IMR-90 (cell line): ENCODE data around the gene IRF2BP2. TPM values are rescaled to one million over a fixed set of nuclear protein-coding genes. Genes with fewer than 3 reads are reported as not detected.
A peak's percentile ranks its signal among the peaks of the same experiment; 100 is the strongest.

Source experiments
- ATAC-seq: fragments of 200-7000 bp; cut with Tn5 transposase; 2 replicates; pipeline ENCODE4 v1.9.1; 2020; ENCODE audit warnings: low read depth, mild to moderate bottlenecking, moderate library complexity
- BruUV-seq: library from RNA; stranded (reverse); fragments of 400-500 nt; replicated peaks from 2 replicates; lab custom pipeline; 2021; lab: Mats Ljungman, UMichigan
- CTCF ChIA-PET: fragments of 300-600 bp; formaldehyde crosslinking; extraction: SDS; loops from one replicate; lab custom pipeline; 2021; ENCODE audit warnings: antibody characterized with exemption; lab: Yijun Ruan, JAX
- POLR2A ChIA-PET: fragments of 300-600 bp; sonication (Branson Sonifier 250); formaldehyde crosslinking; loops from one replicate; lab custom pipeline; 2022; ENCODE audit warnings: antibody characterized with exemption; ENCODE audit not compliant: unreplicated experiment; lab: Charles Lee
- DNase-seq: peaks from one replicate; pipeline ENCODE4 v3.0.0; 2013
- H2AFZ ChIP-seq: replicated peaks from 2 replicates; pipeline ENCODE3; 2013; ENCODE audit warnings: low read length, mild to moderate bottlenecking; ENCODE audit not compliant: poor library complexity
- H2AK5ac ChIP-seq: 2 replicates; pipeline ENCODE4 v1.6.1; 2013; ENCODE audit warnings: low read depth, low read length, inconsistent platforms
- H2AK9ac ChIP-seq: replicated peaks from 2 replicates; pipeline ENCODE3; 2013; ENCODE audit warnings: mild to moderate bottlenecking, low read depth, low read length, moderate library complexity; ENCODE audit not compliant: poor library complexity
- H2BK120ac ChIP-seq: 2 replicates; pipeline ENCODE4 v1.6.1; 2013; ENCODE audit warnings: low read depth, low read length, inconsistent platforms
- H2BK15ac ChIP-seq: 3 replicates; pipeline ENCODE4 v1.6.1; 2013; ENCODE audit warnings: low read depth, low read length, inconsistent platforms
- H2BK20ac ChIP-seq: 2 replicates; pipeline ENCODE4 v1.6.1; 2013; ENCODE audit warnings: low read depth, mild to moderate bottlenecking, inconsistent platforms, low read length, moderate library complexity
- H2BK5ac ChIP-seq: 2 replicates; pipeline ENCODE4 v1.6.1; 2013; ENCODE audit warnings: mild to moderate bottlenecking, low read depth, low read length, inconsistent platforms; ENCODE audit not compliant: poor library complexity, severe bottlenecking
- H3K14ac ChIP-seq: replicated peaks from 2 replicates; pipeline ENCODE4 v1.6.1; 2013; ENCODE audit warnings: low read depth, low read length, inconsistent platforms
- H3K18ac ChIP-seq: 2 replicates; pipeline ENCODE4 v1.6.1; 2013; ENCODE audit warnings: low read depth, low read length, control low read depth
- H3K23ac ChIP-seq: 2 replicates; pipeline ENCODE4 v1.6.1; 2013; ENCODE audit warnings: low read depth, low read length, inconsistent platforms
- H3K27ac ChIP-seq: 2 replicates; pipeline ENCODE4 v1.5.1; 2013; ENCODE audit warnings: mild to moderate bottlenecking, control low read depth, low read length; ENCODE audit not compliant: insufficient read depth
- H3K27me3 ChIP-seq: 2 replicates; pipeline ENCODE4 v1.6.1; 2013; ENCODE audit warnings: low read length; ENCODE audit not compliant: control insufficient read depth, insufficient read depth
- H3K36me3 ChIP-seq: 2 replicates; pipeline ENCODE4 v1.6.1; 2013; ENCODE audit warnings: low read length, mixed read lengths; ENCODE audit not compliant: control insufficient read depth, insufficient read depth
- H3K4ac ChIP-seq: 2 replicates; pipeline ENCODE4 v1.6.1; 2013; ENCODE audit warnings: low read depth, low read length, inconsistent platforms
- H3K4me1 ChIP-seq: 2 replicates; pipeline ENCODE4 v1.6.1; 2013; ENCODE audit warnings: low read length, mixed read lengths; ENCODE audit not compliant: control insufficient read depth, insufficient read depth
- H3K4me2 ChIP-seq: 2 replicates; pipeline ENCODE4 v1.6.1; 2013; ENCODE audit warnings: low read depth, mild to moderate bottlenecking, control low read depth, low read length, moderate library complexity
- H3K4me3 ChIP-seq: 2 replicates; pipeline ENCODE4 v1.5.1; 2013; ENCODE audit warnings: low read depth, mild to moderate bottlenecking, control low read depth, low read length, moderate library complexity; ENCODE audit not compliant: insufficient read depth
- H3K56ac ChIP-seq: 2 replicates; pipeline ENCODE4 v1.6.1; 2013; ENCODE audit warnings: low read length, inconsistent platforms; ENCODE audit not compliant: insufficient read depth; ENCODE audit errors: extremely low read depth
- H3K79me1 ChIP-seq, 2 experiments: 2 replicates each; pipeline ENCODE4 v1.6.1; 2013; ENCODE audit warnings: low read length in 2 of 2, inconsistent platforms in 1 of 2, low read depth in 1 of 2
- H3K9ac ChIP-seq: 2 replicates; pipeline ENCODE4 v1.6.1; 2013; ENCODE audit warnings: low read depth, low read length, control low read depth
- H3K9me1 ChIP-seq: 2 replicates; pipeline ENCODE4 v1.6.1; 2013; ENCODE audit warnings: low read length, inconsistent platforms; ENCODE audit not compliant: insufficient read depth
- H3K9me3 ChIP-seq: 2 replicates; pipeline ENCODE4 v1.6.1; 2013; ENCODE audit warnings: low read length; ENCODE audit not compliant: control insufficient read depth, insufficient read depth
- H4K20me1 ChIP-seq: 2 replicates; pipeline ENCODE4 v1.6.1; 2013; ENCODE audit warnings: low read length, inconsistent platforms; ENCODE audit not compliant: insufficient read depth
- H4K5ac ChIP-seq: 2 replicates; pipeline ENCODE4 v1.6.1; 2013; ENCODE audit warnings: mild to moderate bottlenecking, low read depth, low read length, control low read depth
- H4K8ac ChIP-seq, 2 experiments: 2 replicates each; pipeline ENCODE4 v1.6.1; 2013; ENCODE audit warnings: low read depth in 2 of 2, low read length in 2 of 2, control low read depth in 1 of 2, inconsistent platforms in 1 of 2
- H4K91ac ChIP-seq: 2 replicates; pipeline ENCODE4 v1.6.1; 2013; ENCODE audit warnings: low read depth, low read length, inconsistent platforms; ENCODE audit not compliant: insufficient read depth
- BHLHE40 ChIP-seq: fragments of 150-350 bp; IDR thresholded peaks from 2 replicates; pipeline ENCODE4 v1.6.1; 2016; ENCODE audit warnings: mild to moderate bottlenecking, low read depth, low read length
- CEBPB ChIP-seq: IDR thresholded peaks from 2 replicates; pipeline ENCODE4 v1.6.1; 2012; ENCODE audit warnings: low read depth, low read length, improper control_type of control experiment
- CHD1 ChIP-seq: IDR thresholded peaks from 2 replicates; pipeline ENCODE4 v1.6.1; 2012; ENCODE audit warnings: low read depth, low read length, improper control_type of control experiment
- MAFK ChIP-seq: IDR thresholded peaks from 2 replicates; pipeline ENCODE4 v1.6.1; 2012; ENCODE audit warnings: low read depth, low read length, improper control_type of control experiment
- MAZ ChIP-seq: IDR thresholded peaks from 2 replicates; pipeline ENCODE4 v1.6.1; 2012; ENCODE audit warnings: low read depth, mild to moderate bottlenecking, low read length, improper control_type of control experiment, moderate library complexity, borderline replicate concordance
- NFE2L2 ChIP-seq: fragments of 150-350 bp; IDR thresholded peaks from 2 replicates; pipeline ENCODE4 v1.6.1; 2016; ENCODE audit warnings: low read depth, mild to moderate bottlenecking, low read length
- POLR2A ChIP-seq: IDR thresholded peaks from 2 replicates; pipeline ENCODE4 v1.6.1; 2012; ENCODE audit warnings: mild to moderate bottlenecking, low read depth, low read length
- RAD21 ChIP-seq: IDR thresholded peaks from 2 replicates; pipeline ENCODE4 v1.6.1; 2012; ENCODE audit warnings: low read length, improper control_type of control experiment
- RFX5 ChIP-seq: IDR thresholded peaks from 2 replicates; pipeline ENCODE4 v1.8.0; 2012; ENCODE audit warnings: low read depth, mild to moderate bottlenecking, low read length, moderate library complexity
- SMC3 ChIP-seq: fragments of 150-350 bp; IDR thresholded peaks from 2 replicates; pipeline ENCODE4 v1.6.1; 2016; ENCODE audit warnings: low read depth, mild to moderate bottlenecking, antibody characterized with exemption, low read length, moderate library complexity
- WGBS, 2 experiments: methylation state at CpG; one replicate each; pipeline versions ENCODE4 v1.1.5 to v1.1.7; 2013; ENCODE audit warnings: missing lambda C conversion rate in 2 of 2; ENCODE audit not compliant: insufficient read length in 1 of 2; ENCODE audit errors: extremely low coverage in 2 of 2; 5-methylcytosine and 5-hydroxymethylcytosine counted together
- dilution Hi-C: fragments of 300-500 bp; cut with HindIII; formaldehyde crosslinking; loops from one replicate; pipeline ENCODE4 v1.14.3; 2018; ENCODE audit warnings: low sequenced_read_pairs; ENCODE audit not compliant: unreplicated experiment
- in situ Hi-C: fragments of 300-500 bp; cut with MboI; formaldehyde crosslinking; loops from 3 replicates; pipeline ENCODE4 v1.14.3; 2019; ENCODE audit warnings: low sequenced_read_pairs, inconsistent platforms, mixed read lengths
- intact Hi-C: fragments of 100-400 bp; cut with micrococcal nuclease; formaldehyde crosslinking; loops from 2 replicates; pipeline ENCODE4 v1.10.0; 2022
- polyA plus RNA-seq, 3 experiments: library from polyadenylated mRNA; depleted of rRNA; stranded (reverse); fragments of >200 nt; gene quantifications; 2 replicates each; pipeline ENCODE4 v1.2.3, GENCODE V29; 2012; ENCODE audit warnings: low replicate concordance in 1 of 3
- total RNA-seq: library from RNA; depleted of rRNA; stranded (reverse); fragments of >200 nt; gene quantifications from 2 replicates; pipeline ENCODE4 v1.2.3, GENCODE V29; 2012

The IRF2BP2 gene
- total and polyA plus RNA-seq, 2 of the 4 experiments (the other 2 are of a cell fraction) = 47.0 to 66.6 TPM

DNA sequence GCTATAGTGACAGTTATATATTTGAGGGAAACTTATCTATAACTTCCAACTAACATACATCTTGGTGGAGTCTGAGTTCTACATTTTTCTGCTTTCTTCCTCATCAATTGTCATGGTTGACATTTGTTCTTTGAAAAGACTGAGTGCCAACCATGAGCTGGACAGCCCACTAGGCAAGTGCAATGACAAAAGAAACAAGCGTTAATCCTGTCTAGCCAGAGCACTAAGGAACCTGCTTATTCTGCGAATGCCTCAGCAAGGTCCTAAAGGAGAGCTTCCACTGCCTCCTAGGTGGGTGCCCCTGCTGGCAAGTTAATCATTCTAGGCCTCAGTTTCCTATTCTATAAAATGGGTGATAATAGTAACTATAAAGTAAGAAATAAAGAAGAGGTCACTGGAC is 44.8 kb downstream of the IRF2BP2 start:
- ATAC-seq = no peak
- no TSS peak for BruUV-seq

More for the DNA sequence above, 44.8 kb downstream of the IRF2BP2 start:
- no peak overlapping the region for H2AK9ac ChIP-seq
- DNase-seq = no peak
- no peak overlapping the region for H3K4me3 ChIP-seq
- H2BK15ac ChIP-seq = peak overlapping the region; percentile 17; the same call in 1 of the 3 replicates
- no peak overlapping the region for H3K14ac ChIP-seq
- no peak overlapping the region for H4K91ac ChIP-seq
- peak overlapping the region; percentile 47; the same call in 1 of the 2 replicates for H2BK20ac ChIP-seq
- H3K4me2 ChIP-seq = no peak overlapping the region
- 67% methylated on average over 1 of the region's 2 CpGs; no CpG with 5 or more reads in 1 of the 2 experiments for whole genome bisulfite sequencing, 2 experiments
- ChIA-PET POLR2A (interaction anchor here (0.6 kb wide), 1 partner anchor 160 kb away, joined by 4 read pairs; no protein-coding TSS in a partner anchor), CTCF (no interaction called here)
- H3K27ac ChIP-seq = no peak overlapping the region
- dilution Hi-C loops = no loop called here
- no peaks in the 10 kb centered on the region for H3K9me3 ChIP-seq
- H2AFZ ChIP-seq = no peak overlapping the region
- H3K9ac ChIP-seq = no peak overlapping the region
- no peak overlapping the region for H2BK5ac ChIP-seq
- no peaks in the 10 kb centered on the region for H4K20me1 ChIP-seq
- peaks cover 6% of the 10 kb centered on the region; the same call in 1 of the 2 replicates for H3K4me1 ChIP-seq
- in situ Hi-C loops = no loop called here
- peak overlapping the region; percentile 27; the same call in 1 of the 2 replicates for H3K18ac ChIP-seq
- H2AK5ac ChIP-seq = no peak overlapping the region
- no peak overlapping the region for H3K4ac ChIP-seq
- H3K36me3 ChIP-seq = no peaks in the 10 kb centered on the region
- intact Hi-C loops = no loop called here
- peak overlapping the region; percentile 43; the same call in 1 of the 2 replicates for H2BK120ac ChIP-seq
- H3K79me1 ChIP-seq = no peaks in the 10 kb centered on the region
- H4K5ac ChIP-seq = no peak overlapping the region
- no peaks in the 10 kb centered on the region for H3K27me3 ChIP-seq
- no peak for TF ChIP-seq NFE2L2
- TF ChIP-seq MAFK = no peak
- TF ChIP-seq RAD21 = no peak
- no peak for TF ChIP-seq SMC3
- no peak for TF ChIP-seq MAZ
- TF ChIP-seq CHD1 = no peak
- TF ChIP-seq CEBPB = no peak
- no peak for TF ChIP-seq POLR2A
- no peak for TF ChIP-seq BHLHE40
- TF ChIP-seq RFX5 = no peak
- no peak overlapping the region for H3K23ac ChIP-seq
- no peak overlapping the region for H4K8ac ChIP-seq
- no peak overlapping the region for H3K56ac ChIP-seq
- H3K9me1 ChIP-seq = peaks cover 3% of the 10 kb centered on the region; the same call in 1 of the 2 replicates
